ENCODE data around the gene PHF5A.

The PHF5A gene

GRCh38 chr22:41425660-41426365, 42.7 kb downstream of the PHF5A start:
- H3K4me3 ChIP-seq (ENCODE audit: low read depth, low read length) = no peak overlapping the region
- TF ChIP-seq CTCF (IDR thresholded peaks at IDR 0.05; ENCODE audit: borderline replicate concordance, insufficient read depth, low read depth, low read length) = no peak

GRCh38 chr22:41418717-41419116, 49.8 kb downstream of the PHF5A start:
- H3K4me3 ChIP-seq (ENCODE audit: low read depth, low read length) = no peak overlapping the region
- TF ChIP-seq CTCF (IDR thresholded peaks at IDR 0.05; ENCODE audit: borderline replicate concordance, insufficient read depth, low read depth, low read length) = no peak

DNA sequence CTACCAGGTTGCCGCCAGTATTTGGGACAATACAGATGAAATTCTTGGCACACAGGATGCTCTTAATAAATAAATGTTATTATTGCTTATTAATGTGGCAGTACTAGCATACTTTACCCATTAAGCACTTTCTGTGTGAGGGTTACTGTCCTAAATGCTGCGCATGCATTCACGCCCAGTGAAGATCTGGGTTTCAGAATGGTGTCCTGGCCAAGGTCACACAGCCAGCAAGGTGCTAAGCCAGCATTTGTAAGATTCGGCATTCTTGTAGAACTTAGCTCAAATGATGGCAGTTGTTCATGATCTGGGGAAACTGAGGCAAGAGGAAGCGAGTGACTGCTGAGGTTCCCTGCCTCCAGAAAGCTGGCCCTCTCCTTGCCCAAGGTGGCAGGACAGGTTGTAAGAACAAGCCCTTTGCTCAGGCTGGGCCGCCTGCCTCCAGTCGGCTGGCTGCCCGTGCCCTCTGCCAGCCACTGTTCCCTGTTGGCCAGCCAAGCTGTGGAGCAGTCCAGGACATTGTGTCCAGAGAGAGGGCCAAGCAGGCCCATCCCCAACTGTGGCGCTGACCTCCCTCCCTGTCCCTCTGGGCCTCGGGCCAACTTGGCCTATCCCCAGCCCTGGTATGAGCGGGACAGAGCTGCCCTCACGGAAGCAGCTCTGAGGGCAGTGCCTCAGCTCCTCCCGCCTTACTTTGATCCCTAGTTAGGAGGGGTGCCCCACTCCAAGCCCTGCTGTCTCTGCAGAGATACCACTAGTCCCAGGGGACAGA, 50.7 kb downstream of the PHF5A start:
- no peak for TF ChIP-seq CTCF (IDR thresholded peaks at IDR 0.05; ENCODE audit: borderline replicate concordance, insufficient read depth, low read depth, low read length)
- no peak overlapping the region for H3K4me3 ChIP-seq (ENCODE audit: low read depth, low read length)

DNA sequence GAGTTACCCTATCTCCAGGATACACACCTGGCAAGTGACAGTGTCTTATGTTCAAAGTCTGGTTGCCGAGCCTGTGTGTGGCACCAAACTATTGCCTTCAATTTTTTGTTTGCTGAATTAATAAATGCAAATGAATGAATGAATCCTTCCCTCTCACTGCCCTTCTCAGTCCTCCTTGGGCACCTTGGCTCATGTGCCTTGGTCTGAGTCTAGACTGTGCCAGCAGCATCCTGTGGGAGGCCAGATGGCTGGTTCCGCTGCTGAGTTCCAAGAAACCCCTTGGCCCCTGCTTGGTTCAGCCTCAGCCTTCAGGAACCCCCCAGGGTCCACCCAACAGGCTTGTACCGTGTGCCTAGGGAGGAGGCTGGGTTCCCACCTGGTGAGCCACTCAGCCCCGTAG, 52.9 kb downstream of the PHF5A start:
- TF ChIP-seq CTCF (IDR thresholded peaks at IDR 0.05; ENCODE audit: borderline replicate concordance, insufficient read depth, low read depth, low read length) = no peak
- peak overlapping the region; percentile 10 for H3K4me3 ChIP-seq (ENCODE audit: low read depth, low read length)

DNA sequence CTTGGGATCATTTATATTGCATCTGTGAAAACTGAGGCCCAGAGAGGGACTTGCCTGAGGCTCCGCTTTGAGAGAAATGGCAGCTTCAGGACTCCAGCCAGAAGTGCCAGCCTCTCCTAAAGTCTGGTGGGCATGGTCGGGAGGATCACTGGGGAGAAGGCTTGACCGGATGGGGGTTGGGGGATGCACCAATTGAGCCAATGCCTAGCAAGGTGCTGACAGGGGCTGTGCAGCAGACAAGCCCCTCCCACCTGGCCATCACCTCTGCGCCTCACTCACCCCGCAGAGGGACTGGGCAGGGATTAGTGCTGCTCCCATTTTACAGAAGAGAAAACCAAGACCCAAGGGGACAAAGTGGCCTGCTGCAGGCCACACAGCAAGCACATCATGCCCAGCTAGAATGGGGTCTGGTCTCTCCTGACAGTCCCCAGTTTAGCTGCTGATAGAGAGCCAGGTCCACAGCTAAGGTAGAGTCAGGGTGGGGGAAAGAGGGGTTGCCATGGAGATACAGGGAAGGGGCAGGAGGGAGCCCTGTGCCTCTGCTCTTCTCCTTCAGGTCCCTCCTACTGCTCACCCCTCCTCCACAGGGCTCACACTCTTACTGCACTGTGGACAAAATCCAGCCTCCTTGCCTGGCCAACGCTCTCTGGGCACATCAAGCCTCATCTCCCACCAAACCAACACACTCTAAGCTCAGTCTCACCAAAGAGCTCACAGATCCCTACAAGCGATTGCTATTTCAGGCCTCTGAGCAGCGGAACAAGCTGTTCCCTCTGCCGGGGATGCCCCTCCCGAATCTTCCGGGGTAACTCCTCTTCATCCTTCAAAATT, 57.3 kb downstream of the PHF5A start:
- TF ChIP-seq CTCF (IDR thresholded peaks at IDR 0.05; ENCODE audit: borderline replicate concordance, insufficient read depth, low read depth, low read length) = no peak
- H3K4me3 ChIP-seq (ENCODE audit: low read depth, low read length) = no peak overlapping the region

GRCh38 chr22:41410311-41410751, 58.2 kb downstream of the PHF5A start:
- TF ChIP-seq CTCF (IDR thresholded peaks at IDR 0.05; ENCODE audit: borderline replicate concordance, insufficient read depth, low read depth, low read length) = no peak
- H3K4me3 ChIP-seq (ENCODE audit: low read depth, low read length) = no peak overlapping the region
